ENCODE results near the gene MAP2K6. TPM values are rescaled to one million over a fixed set of nuclear protein-coding genes. Genes with fewer than 3 reads are reported as not detected.

Gene MAP2K6
- total RNA-seq, 2 experiments from 2014 or later: 6.3 to 8.8 TPM

- H3K27me3 Mint-ChIP-seq: no peaks in the 10 kb centered on the region
- H3K36me3 Mint-ChIP-seq: no peaks in the 10 kb centered on the region
- no peak overlapping the region for H3K4me3 Mint-ChIP-seq
- H3K9me3 Mint-ChIP-seq (ENCODE audit: low read depth): no peaks in the 10 kb centered on the region
- H3K27ac Mint-ChIP-seq: no peak overlapping the region
- no peak for ATAC-seq
- no peaks in the 10 kb centered on the region for H3K4me1 Mint-ChIP-seq
- DNase-seq: no peak
- CTCF ChIA-PET: interaction anchor here (1.1 to 2.1 kb wide), 2 partner anchors 10 to 29 kb away, joined by 3 to 5 read pairs; no protein-coding TSS in a partner anchor
Observed at GRCh38 chr17:69495787-69496186, 81.3 kb downstream of the MAP2K6 start.

- Mint-ChIP-seq H3K4me3 (no peak overlapping the region), H3K27ac (no peak overlapping the region), H3K4me1 (peaks cover 2% of the 10 kb centered on the region), H3K36me3 (no peaks in the 10 kb centered on the region), H3K9me3 (ENCODE audit: low read depth) (no peaks in the 10 kb centered on the region), H3K27me3 (no peaks in the 10 kb centered on the region)
- DNase-seq: no peak
- no peak for ATAC-seq
- CTCF ChIA-PET: interaction anchor here (1.3 to 2.1 kb wide), 2 partner anchors 9 to 10 kb away, joined by 3 to 5 read pairs; no protein-coding TSS in a partner anchor
Observed at GRCh38 chr17:69497161-69497560, 82.7 kb downstream of the MAP2K6 start.

- H3K27ac Mint-ChIP-seq: no peak overlapping the region
- no peaks in the 10 kb centered on the region for H3K27me3 Mint-ChIP-seq
- H3K36me3 Mint-ChIP-seq: no peaks in the 10 kb centered on the region
- H3K9me3 Mint-ChIP-seq (ENCODE audit: low read depth): no peaks in the 10 kb centered on the region
- CTCF ChIA-PET: no interaction called here
- H3K4me1 Mint-ChIP-seq: peaks cover 4% of the 10 kb centered on the region
- H3K4me3 Mint-ChIP-seq: no peak overlapping the region
- DNase-seq (no peak), ATAC-seq (no peak)
Observed at GRCh38 chr17:69499318-69499717, 84.8 kb downstream of the MAP2K6 start.

- H3K4me3 Mint-ChIP-seq: no peak overlapping the region
- CTCF ChIA-PET: interaction anchor here (1.6 kb wide), 1 partner anchor 15 kb away, joined by 4 read pairs; no protein-coding TSS in a partner anchor
- no peaks in the 10 kb centered on the region for H3K27me3 Mint-ChIP-seq
- H3K27ac Mint-ChIP-seq: no peak overlapping the region
- no peak for ATAC-seq
- no peaks in the 10 kb centered on the region for H3K9me3 Mint-ChIP-seq (ENCODE audit: low read depth)
- peaks cover 4% of the 10 kb centered on the region for H3K4me1 Mint-ChIP-seq
- no peaks in the 10 kb centered on the region for H3K36me3 Mint-ChIP-seq
- DNase-seq: no peak
Observed at GRCh38 chr17:69500911-69501429, 86.5 kb downstream of the MAP2K6 start.

- no peaks in the 10 kb centered on the region for H3K27me3 Mint-ChIP-seq
- no peak overlapping the region for H3K27ac Mint-ChIP-seq
- H3K9me3 Mint-ChIP-seq (ENCODE audit: low read depth): no peaks in the 10 kb centered on the region
- CTCF ChIA-PET: interaction anchor here (0.7 to 2.4 kb wide), 3 partner anchors 10 to 21 kb away, joined by 3 to 9 read pairs (median 4); no protein-coding TSS in a partner anchor
- H3K4me1 Mint-ChIP-seq: peaks cover 4% of the 10 kb centered on the region
- no peaks in the 10 kb centered on the region for H3K36me3 Mint-ChIP-seq
- no peak for ATAC-seq
- no peak for DNase-seq
- no peak overlapping the region for H3K4me3 Mint-ChIP-seq
Observed at GRCh38 chr17:69501591-69502468, 87.3 kb downstream of the MAP2K6 start.

GRCh38 chr17:69503711-69504110, 89.2 kb downstream of the MAP2K6 start:
- ATAC-seq (no peak), DNase-seq (no peak)
- Mint-ChIP-seq H3K4me1 (peaks cover 4% of the 10 kb centered on the region), H3K4me3 (no peak overlapping the region), H3K27me3 (no peaks in the 10 kb centered on the region), H3K9me3 (ENCODE audit: low read depth) (no peaks in the 10 kb centered on the region), H3K36me3 (no peaks in the 10 kb centered on the region), H3K27ac (no peak overlapping the region)
- CTCF ChIA-PET: interaction anchor here (1.3 to 2.4 kb wide), 2 partner anchors 8 to 15 kb away, joined by 5 to 9 read pairs; no protein-coding TSS in a partner anchor

- Mint-ChIP-seq H3K9me3 (ENCODE audit: low read depth) (no peaks in the 10 kb centered on the region), H3K4me1 (peaks cover 6% of the 10 kb centered on the region), H3K27ac (no peak overlapping the region), H3K4me3 (no peak overlapping the region), H3K27me3 (no peaks in the 10 kb centered on the region), H3K36me3 (no peaks in the 10 kb centered on the region)
- ATAC-seq: no peak
- CTCF ChIA-PET: interaction anchor here (0.9 to 1.6 kb wide), 2 partner anchors 9 to 90 kb away, joined by 4 to 5 read pairs; no protein-coding TSS in a partner anchor
- no peak for DNase-seq
Observed at GRCh38 chr17:69505740-69506139, 91.2 kb downstream of the MAP2K6 start.

- no peak for DNase-seq
- Mint-ChIP-seq H3K36me3 (no peaks in the 10 kb centered on the region), H3K27ac (no peak overlapping the region), H3K9me3 (ENCODE audit: low read depth) (no peaks in the 10 kb centered on the region), H3K4me1 (peaks cover 6% of the 10 kb centered on the region), H3K27me3 (no peaks in the 10 kb centered on the region), H3K4me3 (no peak overlapping the region)
- ATAC-seq: no peak
- CTCF ChIA-PET: interaction anchor here (0.9 to 1.6 kb wide), 2 partner anchors 10 to 18 kb away, joined by 3 to 5 read pairs; no protein-coding TSS in a partner anchor
Observed at GRCh38 chr17:69506489-69506888, 92.0 kb downstream of the MAP2K6 start.

GRCh38 chr17:69508814-69509213, 94.3 kb downstream of the MAP2K6 start:
- Mint-ChIP-seq H3K27ac (no peak overlapping the region), H3K4me1 (peaks cover 2% of the 10 kb centered on the region), H3K36me3 (no peaks in the 10 kb centered on the region), H3K4me3 (no peak overlapping the region), H3K27me3 (no peaks in the 10 kb centered on the region), H3K9me3 (ENCODE audit: low read depth) (no peaks in the 10 kb centered on the region)
- DNase-seq (no peak), ATAC-seq (no peak)
- CTCF ChIA-PET: no interaction called here

GRCh38 chr17:69511250-69511649, 96.8 kb downstream of the MAP2K6 start:
- no peak for ATAC-seq
- CTCF ChIA-PET: interaction anchor here (0.7 to 2.8 kb wide), 3 partner anchors 9 to 773 kb away, joined by 3 to 9 read pairs (median 4); no protein-coding TSS in a partner anchor

GRCh38 chr17:69512946-69513345, 98.4 kb downstream of the MAP2K6 start:
- no peak overlapping the region for H3K4me3 Mint-ChIP-seq
- no peak overlapping the region for H3K27ac Mint-ChIP-seq
- CTCF ChIA-PET: interaction anchor here (1.2 to 2.8 kb wide), 2 partner anchors 10 kb away, joined by 3 to 9 read pairs; no protein-coding TSS in a partner anchor
- ATAC-seq (no peak), DNase-seq (no peak)
- H3K27me3 Mint-ChIP-seq: no peaks in the 10 kb centered on the region
- H3K9me3 Mint-ChIP-seq (ENCODE audit: low read depth): no peaks in the 10 kb centered on the region
- H3K4me1 Mint-ChIP-seq: peaks cover 7% of the 10 kb centered on the region
- H3K36me3 Mint-ChIP-seq: no peaks in the 10 kb centered on the region

More at GRCh38 chr17:69511250-69511649, 96.8 kb downstream of the MAP2K6 start:
- no peak overlapping the region for H3K27ac Mint-ChIP-seq
- no peaks in the 10 kb centered on the region for H3K27me3 Mint-ChIP-seq
- DNase-seq: no peak
- H3K4me3 Mint-ChIP-seq: no peak overlapping the region
- no peaks in the 10 kb centered on the region for H3K9me3 Mint-ChIP-seq (ENCODE audit: low read depth)
- H3K4me1 Mint-ChIP-seq: peaks cover 2% of the 10 kb centered on the region
- no peaks in the 10 kb centered on the region for H3K36me3 Mint-ChIP-seq

- DNase-seq: no peak
- no peaks in the 10 kb centered on the region for H3K9me3 Mint-ChIP-seq (ENCODE audit: low read depth)
- no peaks in the 10 kb centered on the region for H3K36me3 Mint-ChIP-seq
- H3K4me3 Mint-ChIP-seq: no peak overlapping the region
- no peak overlapping the region for H3K27ac Mint-ChIP-seq
- H3K27me3 Mint-ChIP-seq: no peaks in the 10 kb centered on the region
- peaks cover 5% of the 10 kb centered on the region for H3K4me1 Mint-ChIP-seq
- CTCF ChIA-PET: interaction anchor here (1.2 to 1.3 kb wide), 2 partner anchors 9 to 14 kb away, joined by 4 to 6 read pairs; no protein-coding TSS in a partner anchor
- no peak for ATAC-seq
Observed at GRCh38 chr17:69516225-69516624, 101.7 kb downstream of the MAP2K6 start.

- H3K4me3 Mint-ChIP-seq: no peak overlapping the region
- DNase-seq: no peak
- H3K9me3 Mint-ChIP-seq (ENCODE audit: low read depth): no peaks in the 10 kb centered on the region
- no peaks in the 10 kb centered on the region for H3K27me3 Mint-ChIP-seq
- no peak for ATAC-seq
- H3K27ac Mint-ChIP-seq: no peak overlapping the region
- H3K36me3 Mint-ChIP-seq: no peaks in the 10 kb centered on the region
- peaks cover 5% of the 10 kb centered on the region for H3K4me1 Mint-ChIP-seq
- CTCF ChIA-PET: interaction anchor here (1.2 to 1.3 kb wide), 2 partner anchors 8 to 15 kb away, joined by 4 to 6 read pairs; no protein-coding TSS in a partner anchor
Observed at GRCh38 chr17:69516911-69517310, 102.4 kb downstream of the MAP2K6 start.
